Osteocyte (in vitro differentiated cells): ENCODE results near the gene EGFR. TPM values are rescaled to one million over a fixed set of nuclear protein-coding genes. Genes with fewer than 3 reads are reported as not detected.

Experiments used
- DNase-seq: peaks from one replicate; pipeline ENCODE4 v3.0.0; 2021; ENCODE audit warnings: mixed read lengths; ENCODE audit not compliant: unreplicated experiment; ENCODE audit errors: extremely low spot score
- H3K27ac Mint-ChIP-seq: one replicate; pipeline ENCODE4 v1.8.0; 2021; ENCODE audit warnings: mild to moderate bottlenecking, mixed read lengths; ENCODE audit not compliant: unreplicated experiment
- H3K27me3 Mint-ChIP-seq: one replicate; pipeline ENCODE4 v1.8.0; 2021; ENCODE audit warnings: mixed read lengths; ENCODE audit not compliant: unreplicated experiment
- H3K36me3 Mint-ChIP-seq: one replicate; pipeline ENCODE4 v1.8.0; 2021; ENCODE audit warnings: mixed read lengths; ENCODE audit not compliant: unreplicated experiment
- H3K4me1 Mint-ChIP-seq: one replicate; pipeline ENCODE4 v1.8.0; 2021; ENCODE audit warnings: mixed read lengths; ENCODE audit not compliant: unreplicated experiment
- H3K4me3 Mint-ChIP-seq: one replicate; pipeline ENCODE4 v1.8.0; 2021; ENCODE audit warnings: mild to moderate bottlenecking, moderate library complexity, mixed read lengths; ENCODE audit not compliant: unreplicated experiment
- H3K9me3 Mint-ChIP-seq: one replicate; pipeline ENCODE4 v1.8.0; 2021; ENCODE audit warnings: mixed read lengths; ENCODE audit not compliant: unreplicated experiment
- CTCF ChIP-seq: fragments of 200-600 bp; sonication (generic); IDR thresholded peaks from 2 replicates; pipeline ENCODE4 v1.5.0; 2021; ENCODE audit warnings: antibody characterized with exemption, mild to moderate bottlenecking, moderate library complexity
- total RNA-seq: library from RNA; stranded (reverse); gene quantifications from 2 replicates; pipeline ENCODE4 v1.2.1, GENCODE V29; 2021

Gene EGFR
- total RNA-seq, 1 donor from 2014 or later, result 56.5 TPM

GRCh38 chr7:55174456-55174855, 155.6 kb downstream of the EGFR start:
- no peaks in the 10 kb centered on the region for H3K27me3 Mint-ChIP-seq
- no peak overlapping the region for H3K4me3 Mint-ChIP-seq
- TF ChIP-seq CTCF, result no peak
- no peak overlapping the region for H3K27ac Mint-ChIP-seq
- H3K4me1 Mint-ChIP-seq, result peaks cover 31% of the 10 kb centered on the region
- H3K36me3 Mint-ChIP-seq, result peaks cover 52% of the 10 kb centered on the region
- H3K9me3 Mint-ChIP-seq, result no peaks in the 10 kb centered on the region
- DNase-seq, result peak; percentile 60

- H3K36me3 Mint-ChIP-seq, result peaks cover 49% of the 10 kb centered on the region
- H3K9me3 Mint-ChIP-seq, result no peaks in the 10 kb centered on the region
- H3K4me3 Mint-ChIP-seq, result no peak overlapping the region
- no peak overlapping the region for H3K27ac Mint-ChIP-seq
- peak; percentile 30 for DNase-seq
- H3K4me1 Mint-ChIP-seq, result peaks cover 34% of the 10 kb centered on the region
- no peak for TF ChIP-seq CTCF
- no peaks in the 10 kb centered on the region for H3K27me3 Mint-ChIP-seq
These were observed 156.0 kb downstream of the EGFR start for GRCh38 chr7:55174856-55175255.

- Mint-ChIP-seq H3K27ac (peak overlapping the region; percentile 87), H3K36me3 (peaks cover 45% of the 10 kb centered on the region), H3K27me3 (no peaks in the 10 kb centered on the region), H3K4me3 (peak overlapping the region; percentile 15), H3K4me1 (peaks cover 46% of the 10 kb centered on the region), H3K9me3 (no peaks in the 10 kb centered on the region)
- TF ChIP-seq CTCF, result no peak
- DNase-seq, result peak; percentile 70
These were observed 158.3 kb downstream of the EGFR start for GRCh38 chr7:55177068-55177530.

- peak; percentile 90 for DNase-seq
- peak overlapping the region; percentile 87 for H3K27ac Mint-ChIP-seq
These were observed 158.9 kb downstream of the EGFR start for GRCh38 chr7:55177589-55178261.

More at GRCh38 chr7:55177589-55178261, 158.9 kb downstream of the EGFR start:
- Mint-ChIP-seq H3K9me3 (no peaks in the 10 kb centered on the region), H3K27me3 (no peaks in the 10 kb centered on the region), H3K36me3 (peaks cover 43% of the 10 kb centered on the region), H3K4me1 (peaks cover 46% of the 10 kb centered on the region), H3K4me3 (no peak overlapping the region)
- TF ChIP-seq CTCF, result no peak
